Stimulated activated CD4-positive, alpha-beta T cell treated with anti-CD3 and anti-CD28 coated beads, Interleukin-4, amount 100 ng/mL, for 1 hour (primary cell): ENCODE results near the gene MPP3.

ENCODE experiments used
- DNase-seq: peaks from one replicate; pipeline ENCODE4 v3.0.0-alpha.2; 2020

The MPP3 gene

DNA sequence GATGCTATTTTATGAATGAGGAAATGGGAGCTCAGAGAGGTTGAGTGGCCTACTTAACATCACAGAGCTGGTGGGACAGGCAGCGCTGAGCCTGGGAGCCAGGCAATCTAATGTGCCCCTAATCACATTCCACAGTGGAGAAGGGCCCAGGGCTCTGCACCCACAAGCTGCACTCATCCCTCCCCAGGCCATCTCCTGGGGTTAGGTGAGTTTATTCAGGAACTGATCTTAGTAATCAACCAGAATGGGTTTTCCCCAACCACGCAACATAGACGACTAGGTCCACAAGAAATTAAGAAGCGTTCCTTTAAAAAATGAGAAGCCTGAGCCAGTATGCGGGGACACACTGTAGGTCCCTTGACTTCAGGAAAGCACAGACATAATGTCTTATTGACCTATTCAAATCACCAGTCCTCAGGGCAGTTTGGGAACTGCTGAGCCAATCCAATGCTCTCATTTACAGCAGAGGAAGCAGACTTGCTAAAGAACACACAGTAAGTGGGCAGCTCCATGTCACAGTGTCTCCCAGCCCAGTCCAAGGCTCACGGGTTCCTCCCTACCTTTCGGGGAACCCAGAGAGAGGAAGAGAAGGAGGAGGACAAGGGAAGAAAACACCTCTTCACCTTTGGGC is 2.3 kb downstream of the MPP3 start:
- DNase-seq, result no peak

DNA sequence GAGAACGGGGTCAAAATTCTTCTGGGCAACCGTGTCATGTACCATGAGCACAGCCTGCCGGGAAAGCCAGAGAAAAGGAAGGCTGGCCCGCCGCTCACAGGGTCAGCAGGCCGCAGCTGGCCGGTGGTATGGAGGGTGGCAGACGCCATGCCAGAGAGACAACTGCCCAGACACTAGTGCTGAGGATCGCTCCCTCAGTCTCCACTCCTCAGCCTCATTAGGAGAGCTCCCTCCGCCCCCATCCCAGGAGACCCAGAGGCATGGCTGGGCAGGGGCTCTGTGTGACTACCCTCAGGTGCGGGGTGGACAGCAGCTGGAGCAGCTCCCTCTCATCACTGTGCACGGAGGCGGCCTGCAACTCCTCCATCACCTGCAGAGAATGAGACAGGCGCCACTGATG is 3.2 kb downstream of the MPP3 start:
- no peak for DNase-seq

DNA sequence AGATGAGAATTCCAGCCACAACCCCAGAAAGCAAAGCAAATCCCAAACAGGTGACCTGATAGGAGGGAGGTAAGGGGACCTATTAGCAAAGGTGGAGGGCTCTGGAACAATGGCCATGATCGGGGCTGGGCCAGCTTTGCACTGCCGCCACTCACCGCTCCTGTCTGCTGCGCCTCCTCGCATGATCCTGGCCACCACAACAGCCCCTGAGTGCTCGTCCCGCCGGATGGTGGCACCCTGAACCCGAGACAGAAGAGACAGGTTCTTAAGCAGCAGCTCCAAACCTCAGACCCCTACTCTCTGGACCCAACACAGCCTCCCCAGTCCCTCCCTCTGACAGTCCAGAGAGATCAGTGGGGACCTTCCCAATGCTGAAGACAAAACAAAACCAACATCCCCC is 5.3 kb downstream of the MPP3 start:
- DNase-seq, result no peak

DNA sequence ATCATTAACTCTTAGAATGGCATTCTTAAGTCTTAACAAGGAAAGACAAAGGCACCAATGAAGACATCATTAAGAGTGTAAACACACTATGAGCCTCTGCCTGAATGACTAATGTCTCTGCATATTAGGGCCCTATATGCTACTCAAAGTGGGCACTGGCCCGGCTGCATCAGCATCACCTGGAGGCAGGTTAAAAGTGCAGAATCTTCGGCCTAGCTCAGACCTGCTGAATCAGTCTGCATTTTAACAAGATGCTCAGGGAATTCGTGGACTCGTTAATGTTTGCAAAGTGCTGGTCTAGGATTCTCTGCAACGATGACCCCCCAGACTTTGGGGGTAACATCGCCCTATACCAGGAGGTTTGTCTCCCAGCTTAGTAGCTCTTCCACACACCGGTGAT is 6.7 kb downstream of the MPP3 start:
- DNase-seq, result no peak

GRCh38 chr17:43825567-43825966 is 7.4 kb downstream of the MPP3 start:
- DNase-seq, result no peak

DNA sequence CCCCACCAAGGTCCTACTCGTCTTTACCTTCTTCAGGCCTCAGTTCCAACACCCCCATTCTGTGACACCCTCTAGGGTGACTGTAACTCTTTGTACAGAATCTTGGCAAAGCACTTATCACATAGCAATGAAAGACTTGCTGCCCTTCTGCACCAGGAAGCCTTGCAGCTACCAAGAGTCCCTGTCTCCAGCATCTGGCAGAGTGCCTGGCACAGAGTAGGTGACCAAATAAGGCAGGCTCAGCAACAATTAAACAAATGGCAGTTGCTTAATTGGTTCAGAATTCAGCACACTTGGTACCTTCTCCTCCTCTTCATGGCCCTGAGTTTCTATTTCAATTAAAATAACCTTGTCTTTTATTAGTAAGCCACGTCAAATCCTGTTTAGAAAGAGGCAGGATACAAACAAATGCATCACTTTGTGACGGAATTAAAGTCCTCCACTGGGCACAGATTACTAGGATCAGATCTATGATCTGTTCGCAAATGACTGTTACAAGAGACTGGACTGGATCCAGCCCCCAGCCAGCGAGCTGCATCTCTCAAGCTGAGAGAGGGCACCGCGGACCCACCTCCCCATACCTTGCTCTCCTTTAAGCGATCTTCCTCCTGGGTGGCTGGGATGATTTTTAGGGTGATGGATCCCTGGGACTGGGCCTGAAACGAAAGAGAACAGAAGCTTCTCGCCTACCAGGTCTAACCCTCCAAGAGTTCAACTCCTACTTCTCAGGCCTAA is 9.4 kb downstream of the MPP3 start:
- no peak for DNase-seq

DNA sequence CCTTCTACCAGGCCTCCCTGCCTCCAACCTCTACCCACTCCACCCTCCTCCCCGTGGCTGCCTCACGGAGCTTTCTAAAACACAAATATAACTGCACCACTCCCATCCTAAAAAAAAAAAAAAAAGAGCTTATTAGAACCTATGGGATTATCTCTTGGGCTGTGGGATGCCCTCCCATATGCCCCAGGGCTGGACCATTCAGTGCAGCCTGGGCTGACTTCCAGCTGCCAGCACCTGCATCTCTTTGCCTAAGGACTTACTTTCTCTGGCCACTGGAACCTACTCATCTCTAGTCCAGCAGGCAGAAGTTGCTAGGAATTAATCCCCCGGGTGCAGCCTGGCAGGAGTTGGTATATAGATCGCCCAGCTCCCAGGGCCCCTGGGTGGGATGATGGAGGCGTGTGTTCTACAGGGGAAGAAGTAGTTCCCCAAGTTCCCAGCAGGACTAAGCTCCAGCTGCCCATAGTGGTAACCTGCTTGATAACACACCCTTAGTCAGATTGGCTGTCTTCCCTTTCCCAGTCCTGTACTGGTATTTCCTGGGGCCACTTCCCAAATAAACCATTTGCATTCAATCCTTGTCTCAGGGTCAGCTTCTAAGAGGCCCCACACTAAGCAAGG is 10.3 kb downstream of the MPP3 start:
- no peak for DNase-seq

- DNase-seq, result no peak
Measured at GRCh38 chr17:43820759-43821158, 12.2 kb downstream of the MPP3 start.

- no peak for DNase-seq
Measured at GRCh38 chr17:43818966-43819365, 14.0 kb downstream of the MPP3 start.

DNA sequence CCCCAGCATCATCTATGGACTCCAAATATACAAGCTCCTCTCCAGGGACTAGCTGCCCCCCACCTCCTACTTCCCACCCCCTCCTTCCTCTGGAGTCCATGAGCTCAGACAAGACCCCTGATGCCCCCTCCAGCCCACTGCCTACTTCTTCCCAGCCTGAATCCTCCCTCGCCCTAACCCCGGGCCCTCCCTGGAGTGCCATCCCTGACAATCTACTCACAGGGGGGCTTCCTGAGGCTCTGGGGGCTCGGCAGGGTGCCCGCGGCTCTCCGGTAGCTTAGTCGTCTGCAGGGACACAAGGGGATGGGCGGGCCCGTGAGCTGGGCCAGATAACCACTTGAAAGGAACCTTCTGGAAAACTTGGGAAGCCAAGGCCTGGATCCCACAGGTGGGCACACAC is 15.1 kb downstream of the MPP3 start:
- DNase-seq, result no peak

DNA sequence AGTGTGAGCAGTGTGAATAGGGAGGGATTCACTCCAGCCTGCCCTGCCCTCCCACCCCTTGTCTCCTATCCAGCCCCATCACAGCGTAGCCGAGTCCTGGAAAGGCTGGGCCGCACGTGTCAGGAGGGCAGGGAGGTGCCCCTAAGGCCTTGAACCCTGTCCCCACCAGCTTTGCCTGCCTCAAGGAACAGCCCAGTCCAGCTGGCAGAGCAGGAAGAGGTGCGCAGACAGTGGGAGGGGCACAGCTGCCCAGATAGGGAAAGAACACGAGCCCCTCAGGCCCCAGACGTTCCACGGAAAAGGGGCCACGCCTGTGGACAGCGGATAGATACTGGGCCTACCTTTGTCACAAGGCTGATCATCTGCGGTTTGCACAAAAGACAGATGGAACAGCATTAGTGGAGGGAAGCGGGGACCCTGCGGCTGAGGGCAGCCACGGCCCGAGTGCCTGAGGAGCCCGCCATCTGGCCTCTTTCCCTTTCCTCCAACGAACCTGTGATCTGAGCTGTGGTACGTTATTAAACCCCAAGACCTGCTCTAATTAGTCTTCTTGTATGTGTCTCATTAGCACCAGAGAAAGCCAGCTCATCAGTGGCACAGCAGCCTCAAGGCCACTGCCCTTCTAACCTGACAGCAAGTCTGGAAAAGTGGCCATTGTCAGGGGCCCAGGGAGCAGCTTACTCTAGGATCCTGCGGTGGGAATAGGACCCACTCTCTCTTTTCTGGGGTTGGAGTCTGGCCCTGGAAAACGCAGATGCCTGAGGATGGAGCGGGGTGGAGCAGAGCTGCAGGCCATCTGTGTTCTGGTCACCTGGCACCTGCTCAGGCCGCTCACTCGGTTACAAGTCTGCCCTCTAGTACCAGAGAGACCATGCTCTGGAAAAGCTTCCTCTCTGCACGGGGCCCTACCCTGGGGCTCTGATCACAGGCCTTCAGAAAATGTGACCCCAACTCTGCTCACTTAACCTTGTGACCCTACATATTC is 16.3 kb downstream of the MPP3 start:
- no peak for DNase-seq

- no peak for DNase-seq
Measured at GRCh38 chr17:43814714-43815113, 18.2 kb downstream of the MPP3 start.

DNA sequence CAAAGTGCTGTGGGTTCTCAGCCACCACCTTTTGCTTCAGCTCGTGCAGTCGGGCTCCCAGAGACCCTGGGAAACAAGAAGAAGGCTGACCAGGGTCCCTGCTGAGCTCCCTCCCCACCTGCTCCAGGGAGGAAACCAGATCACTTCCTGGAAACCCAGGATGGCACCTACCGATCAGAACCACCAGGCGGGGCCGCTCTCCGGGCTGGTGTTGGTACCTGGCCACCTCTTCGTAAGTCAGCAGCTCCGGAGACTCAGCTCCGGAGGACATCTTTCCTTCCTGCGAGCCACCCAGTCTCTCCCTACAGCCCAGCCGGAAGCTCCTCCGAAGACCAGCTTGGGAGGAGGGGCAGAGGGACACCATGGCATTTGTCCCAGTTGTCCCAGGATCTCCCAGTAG is 18.9 kb downstream of the MPP3 start:
- no peak for DNase-seq

GRCh38 chr17:43813386-43813785 is 19.6 kb downstream of the MPP3 start:
- no peak for DNase-seq

DNA sequence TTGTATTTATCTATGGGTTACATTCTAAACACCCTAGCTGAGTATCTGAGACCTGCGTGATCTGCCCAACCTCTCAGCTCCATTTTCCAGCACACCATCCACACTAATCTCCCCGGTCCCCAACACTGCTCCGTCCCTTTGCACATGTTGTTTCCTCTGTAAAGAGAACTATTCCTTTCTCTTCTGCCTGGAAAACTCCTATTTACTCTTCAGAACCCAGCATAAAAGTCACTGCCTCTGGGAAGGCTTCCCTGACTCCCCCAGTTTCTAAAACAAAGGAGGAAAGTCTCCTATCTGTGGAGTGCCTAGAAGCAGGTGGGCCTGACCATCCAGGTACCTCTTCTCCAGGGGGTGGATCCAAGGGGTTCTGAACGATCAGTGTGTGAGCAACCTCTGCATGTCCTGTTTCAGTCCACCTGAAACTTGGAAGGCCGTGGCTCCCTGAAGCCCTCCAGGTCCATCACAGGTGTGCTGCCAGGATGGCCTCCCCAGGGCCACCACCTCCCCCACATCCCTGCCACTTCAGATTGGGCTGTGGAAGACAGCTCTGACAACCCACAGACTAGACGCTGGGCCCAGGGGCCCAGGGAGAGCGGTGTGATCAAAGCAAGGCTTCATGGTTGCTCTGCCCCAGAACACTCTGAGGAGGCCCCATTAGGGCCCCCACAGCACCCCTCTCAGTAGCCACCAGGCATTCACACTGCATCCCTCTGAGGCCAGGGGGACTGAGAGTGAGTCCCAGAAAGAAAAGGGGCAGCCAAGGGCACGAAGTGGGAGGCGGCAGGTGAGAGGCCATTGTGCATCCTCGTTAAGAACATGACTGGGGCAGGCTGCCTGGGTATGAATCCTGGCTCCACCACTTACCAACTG is 20.3 kb downstream of the MPP3 start:
- no peak for DNase-seq

DNA sequence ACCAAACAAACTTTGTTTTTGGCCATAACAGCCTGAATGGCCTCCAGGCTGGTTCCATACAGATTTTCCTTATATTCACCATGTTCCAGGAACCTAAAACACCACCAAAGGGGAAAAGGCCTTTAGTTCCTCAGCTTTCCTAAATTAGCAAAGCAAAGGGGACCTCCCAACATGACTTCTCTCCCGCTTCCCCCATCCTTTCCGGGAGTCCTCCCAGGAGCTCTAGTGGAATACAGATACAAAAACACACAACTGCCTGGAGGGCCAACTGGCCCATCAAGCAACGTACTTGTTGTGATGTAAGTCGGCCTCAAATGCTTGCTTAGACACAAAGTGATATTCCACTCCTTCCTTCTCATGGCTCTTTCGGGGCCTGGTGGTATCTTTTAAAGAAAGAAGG is 22.1 kb downstream of the MPP3 start:
- DNase-seq, result no peak

- DNase-seq, result no peak
Measured at GRCh38 chr17:43810226-43810715, 22.7 kb downstream of the MPP3 start.

GRCh38 chr17:43809121-43809520 is 23.8 kb downstream of the MPP3 start:
- DNase-seq, result no peak

GRCh38 chr17:43808076-43808475 is 24.9 kb downstream of the MPP3 start:
- no peak for DNase-seq

DNA sequence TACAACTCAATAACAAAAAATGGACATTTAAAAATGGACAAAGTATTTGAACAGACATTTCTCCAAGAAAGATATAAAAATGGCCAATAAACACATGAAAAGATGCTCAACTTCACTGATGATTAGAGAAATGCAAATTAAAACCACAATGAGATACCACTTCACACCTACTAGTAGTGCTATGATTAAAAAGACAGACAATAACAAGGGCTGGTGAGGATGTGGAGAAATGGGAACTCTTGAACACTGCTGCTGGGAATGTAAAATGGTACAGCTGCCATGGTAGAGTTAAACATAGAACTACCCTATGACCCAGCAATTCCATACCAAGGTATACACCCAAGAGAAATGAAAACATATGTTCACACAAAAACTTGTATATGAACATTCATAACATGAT is 27.8 kb downstream of the MPP3 start:
- no peak for DNase-seq

DNA sequence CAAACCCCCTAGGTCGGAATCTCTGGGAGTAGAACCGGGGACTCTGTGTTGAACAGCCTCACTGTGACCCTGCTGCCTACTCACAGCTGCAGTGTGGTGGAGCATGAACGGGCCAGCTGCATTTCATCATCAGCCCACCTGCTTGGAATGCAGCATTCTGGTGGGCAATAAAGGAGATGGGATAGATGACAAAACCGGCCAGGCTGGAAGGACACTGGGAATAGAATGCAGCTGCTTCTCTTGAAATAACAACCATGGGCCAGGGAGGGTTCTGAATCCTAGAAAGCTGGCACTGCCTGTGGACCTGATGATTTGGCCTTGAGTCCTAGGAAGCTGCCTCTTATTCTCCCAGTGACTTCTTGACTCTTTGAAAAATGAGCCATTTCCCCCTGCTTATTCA is 29.2 kb downstream of the MPP3 start:
- DNase-seq, result no peak

DNA sequence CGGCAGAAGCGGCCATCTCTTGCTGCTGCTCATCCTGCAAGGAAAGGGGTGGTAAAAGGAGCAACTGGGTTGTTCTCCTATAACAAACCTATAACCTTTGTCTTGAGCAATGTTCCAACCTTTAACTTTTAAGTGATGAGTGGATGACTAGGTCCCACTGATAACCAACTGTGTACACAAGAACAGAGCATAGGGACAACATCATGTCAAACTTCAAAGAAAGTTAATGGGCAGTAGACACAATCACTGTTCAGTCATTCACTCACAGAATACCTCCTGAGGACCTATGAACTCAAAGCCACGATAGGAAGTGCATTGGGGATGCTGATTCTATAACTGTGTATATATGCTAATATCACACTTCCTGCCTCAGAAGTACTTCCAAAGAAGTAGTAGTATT is 31.1 kb downstream of the MPP3 start:
- no peak for DNase-seq
